HG02642 (cell line): Measurements from ENCODE around the gene VPS35.
A peak's percentile ranks its signal among the peaks of the same experiment; 100 is the strongest.

Source experiments
- ATAC-seq: cut with Tn5 transposase; IDR thresholded peaks from one replicate; pipeline ENCODE4 v1.9.1; 2021; ENCODE audit warnings: mild to moderate bottlenecking; ENCODE audit not compliant: unreplicated experiment, poor library complexity

Gene VPS35

DNA sequence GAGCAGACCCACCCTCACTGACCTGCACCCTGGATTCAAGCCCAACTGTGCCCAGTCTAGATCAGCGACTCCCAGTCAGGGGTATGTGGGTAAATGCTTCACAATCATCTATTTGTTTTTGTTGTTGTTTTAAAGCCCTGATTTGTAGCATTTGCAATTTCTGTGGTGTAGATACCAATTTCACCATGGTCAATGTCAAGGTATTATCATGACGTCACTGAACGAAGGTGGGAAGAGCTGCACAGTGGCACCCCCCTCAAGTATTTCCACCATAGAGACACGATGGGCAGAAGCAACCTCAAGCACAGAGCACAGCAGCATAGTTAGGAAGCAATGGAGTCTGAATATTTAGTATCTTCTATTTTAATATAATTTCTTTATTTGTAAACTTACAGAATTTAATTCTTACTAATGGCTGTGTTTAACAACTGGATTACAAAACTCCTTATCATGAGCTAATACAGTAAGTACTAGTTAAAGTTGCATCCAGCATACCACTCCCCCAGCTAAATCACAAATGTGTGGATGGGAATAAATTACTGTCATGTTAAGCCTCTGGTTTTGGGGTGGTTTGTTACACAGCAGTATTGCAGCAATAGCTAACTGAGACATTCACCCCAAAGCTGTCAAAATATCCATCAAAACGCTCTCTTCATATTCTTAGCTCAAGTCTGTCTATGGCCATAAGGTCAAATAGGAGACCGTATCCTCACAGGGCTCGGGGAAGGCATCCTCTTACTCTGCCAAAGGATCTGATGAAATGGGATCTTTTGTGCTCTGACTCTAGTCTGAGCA, 26.0 kb upstream of the VPS35 start:
- ATAC-seq: no peak

DNA sequence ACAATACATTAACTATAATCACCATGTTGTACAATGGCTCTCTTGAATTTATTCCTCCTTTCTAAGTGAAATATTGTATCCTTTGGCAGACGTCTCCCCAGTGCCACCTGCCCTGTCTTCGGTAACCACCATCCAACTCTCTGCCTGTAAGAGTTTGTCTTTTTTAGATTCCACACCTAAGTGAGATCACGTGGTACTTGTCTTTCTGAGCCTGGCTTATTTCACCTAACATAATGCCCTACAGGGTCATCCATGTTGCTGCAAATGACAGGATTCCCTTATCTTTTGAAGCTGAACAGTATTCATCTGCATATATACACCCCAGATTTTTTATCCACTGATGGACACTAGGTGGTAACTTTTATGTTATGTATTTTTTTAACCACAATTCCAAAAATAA, 24.7 kb upstream of the VPS35 start:
- ATAC-seq: no peak

DNA sequence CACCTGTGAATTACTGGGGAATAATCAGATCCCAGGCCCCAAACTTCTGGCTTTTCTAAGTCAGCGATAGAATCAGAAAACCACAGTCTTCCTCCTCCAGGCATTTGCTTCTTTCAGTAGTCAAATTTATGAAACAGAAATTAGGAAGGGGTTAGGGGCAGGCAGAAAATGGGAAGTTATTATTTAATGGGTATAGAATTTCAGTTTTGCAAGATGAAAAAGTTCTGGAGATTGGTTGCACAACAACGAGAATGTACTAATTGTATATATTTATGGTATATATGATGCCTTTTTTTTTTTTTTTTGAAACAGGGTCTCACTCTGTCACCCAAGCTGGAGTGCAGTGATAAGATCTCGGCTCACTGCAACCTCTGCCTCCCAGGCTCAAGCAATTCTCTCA, 23.9 kb upstream of the VPS35 start:
- no peak for ATAC-seq

DNA sequence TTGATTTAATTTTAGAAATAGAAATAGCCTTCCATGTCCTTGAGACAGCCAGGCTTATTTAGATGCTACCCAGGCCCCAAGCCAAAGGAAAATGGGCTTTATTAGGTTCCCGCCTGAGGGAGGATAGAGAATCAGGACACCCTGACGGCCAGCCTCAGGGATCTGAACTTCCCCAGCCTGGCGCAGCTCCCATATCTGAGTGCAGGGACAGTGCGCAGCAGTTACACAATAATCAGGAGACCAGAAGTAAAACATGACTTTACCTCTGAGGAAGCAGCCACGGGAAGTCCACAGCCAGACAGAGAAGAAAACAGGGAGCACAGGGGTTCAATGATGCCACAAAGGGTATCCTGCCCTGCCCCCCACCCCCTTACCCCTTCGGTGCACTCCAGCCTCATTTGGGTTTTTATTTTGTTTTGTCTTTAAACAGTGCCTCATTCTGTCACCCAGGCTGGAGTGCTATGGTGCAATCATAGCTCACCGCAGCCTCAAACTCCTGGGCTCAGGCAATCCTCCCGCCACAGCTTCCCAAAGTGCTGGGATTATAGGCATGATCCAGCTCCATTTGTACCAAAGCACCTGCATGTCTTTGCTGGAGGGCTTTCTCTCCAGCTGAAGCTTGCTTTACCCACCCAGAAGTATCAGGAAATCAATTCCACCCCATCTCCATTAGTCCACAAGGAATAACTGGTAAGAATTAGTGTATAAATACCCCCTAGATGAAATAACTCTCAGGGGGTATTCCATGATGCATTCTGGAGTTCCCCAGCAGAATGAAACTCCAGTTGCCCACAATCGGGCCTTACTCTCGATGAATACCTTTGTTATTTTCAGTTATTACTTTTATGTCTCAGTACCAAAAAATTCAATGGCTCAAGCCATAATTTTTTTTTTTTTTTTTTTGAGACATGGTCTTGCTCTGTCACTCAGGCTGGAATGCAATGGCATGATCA, 22.4 kb upstream of the VPS35 start:
- no peak for ATAC-seq

DNA sequence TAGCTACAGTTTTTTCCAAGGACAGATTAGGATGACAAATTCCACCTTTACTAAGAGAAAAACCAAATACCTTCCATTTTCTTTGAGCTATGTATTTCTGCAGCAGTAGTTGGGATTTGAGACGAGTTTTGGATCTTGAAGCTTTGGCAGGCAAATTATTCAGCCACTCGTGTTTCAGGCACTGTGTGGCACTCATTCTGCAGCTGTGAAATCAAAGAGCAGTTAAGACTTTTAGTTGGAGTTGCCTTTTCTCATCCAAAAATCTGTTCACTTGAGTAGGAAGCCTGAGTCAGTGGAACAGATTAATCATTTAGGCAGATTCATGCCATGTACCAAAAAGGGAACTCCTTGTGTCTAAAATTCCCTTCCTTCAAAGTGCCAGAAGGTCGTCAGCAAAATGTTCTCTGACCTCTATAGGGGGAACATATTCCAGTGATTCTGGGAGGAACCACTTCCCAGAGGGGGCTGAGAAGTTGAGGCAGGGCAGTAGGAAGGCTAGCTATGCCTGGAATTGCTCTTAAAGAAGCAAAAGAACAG, 20.6 kb upstream of the VPS35 start:
- ATAC-seq: no peak

DNA sequence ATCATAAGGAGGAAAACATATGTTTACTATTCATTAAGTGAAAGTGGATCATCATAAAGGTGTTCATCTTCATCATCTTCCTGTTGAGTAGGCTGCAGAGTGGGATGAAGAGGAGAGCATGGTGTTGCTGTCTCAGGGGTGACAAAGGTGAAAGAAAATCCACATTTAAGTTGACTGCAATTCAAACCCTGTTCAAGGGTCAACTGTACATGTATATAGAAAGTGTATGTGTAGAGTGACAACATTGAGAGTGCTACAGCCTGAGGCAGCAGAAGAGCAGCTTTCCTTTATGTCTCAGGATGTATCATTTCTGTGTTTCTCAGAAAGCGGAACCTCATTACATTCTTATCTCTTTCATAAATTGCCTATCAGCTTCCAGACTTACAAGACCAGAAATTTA, 17.7 kb upstream of the VPS35 start:
- no peak for ATAC-seq

DNA sequence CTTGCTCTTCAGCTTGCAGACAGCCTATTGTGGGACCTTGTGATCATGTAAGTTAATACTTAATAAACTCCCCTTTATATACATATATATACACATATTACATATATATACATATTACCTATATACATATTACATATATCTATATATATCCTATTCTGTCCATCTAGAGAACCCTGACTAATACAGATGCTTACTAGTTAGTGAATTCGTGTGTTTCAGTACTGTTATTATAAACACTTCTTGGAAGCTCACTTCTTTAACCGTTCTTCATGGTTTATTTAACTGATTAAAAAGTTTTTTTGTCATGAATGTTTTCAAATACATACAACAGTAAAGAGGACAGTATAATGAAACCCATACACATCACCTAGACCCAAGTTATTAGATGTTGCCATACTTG, 13.1 kb upstream of the VPS35 start:
- ATAC-seq: no peak

DNA sequence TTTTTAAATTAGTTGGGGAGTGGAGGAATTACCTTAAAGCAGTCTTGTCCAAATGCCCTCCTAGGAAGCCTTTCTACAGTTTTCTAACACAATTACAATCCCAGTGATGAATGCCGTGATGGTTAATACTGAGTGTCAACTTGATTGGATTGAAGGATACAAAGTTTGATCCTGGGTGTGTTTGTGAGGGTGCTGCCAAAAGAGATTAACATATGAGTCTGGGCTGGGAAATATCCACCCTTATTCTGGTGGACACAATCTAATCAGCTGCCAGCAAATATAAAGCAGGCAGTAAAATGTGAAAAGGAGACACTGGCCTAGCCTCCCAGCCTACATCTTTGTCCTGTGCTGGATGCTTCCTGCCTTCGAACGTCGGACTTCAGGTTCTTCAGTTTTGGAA, 12.6 kb upstream of the VPS35 start:
- no peak for ATAC-seq

DNA sequence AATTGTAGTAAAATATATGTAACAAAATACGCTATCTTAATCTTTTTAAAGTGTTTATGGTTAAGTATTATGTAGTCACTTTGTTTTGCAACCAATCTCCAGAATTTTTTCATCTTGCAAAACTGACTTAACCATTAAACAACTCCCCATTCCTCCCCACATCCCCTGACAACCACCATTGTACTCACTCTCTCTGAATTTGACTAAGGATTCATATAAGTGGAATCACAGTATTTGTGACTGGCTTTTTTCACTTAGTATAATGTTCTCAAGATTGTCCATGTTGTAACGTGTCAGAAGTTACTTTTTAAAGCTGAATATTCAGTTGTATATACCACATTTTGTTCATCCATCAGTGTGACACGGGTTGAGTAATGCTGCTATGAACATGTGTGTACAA, 11.1 kb upstream of the VPS35 start:
- no peak for ATAC-seq

DNA sequence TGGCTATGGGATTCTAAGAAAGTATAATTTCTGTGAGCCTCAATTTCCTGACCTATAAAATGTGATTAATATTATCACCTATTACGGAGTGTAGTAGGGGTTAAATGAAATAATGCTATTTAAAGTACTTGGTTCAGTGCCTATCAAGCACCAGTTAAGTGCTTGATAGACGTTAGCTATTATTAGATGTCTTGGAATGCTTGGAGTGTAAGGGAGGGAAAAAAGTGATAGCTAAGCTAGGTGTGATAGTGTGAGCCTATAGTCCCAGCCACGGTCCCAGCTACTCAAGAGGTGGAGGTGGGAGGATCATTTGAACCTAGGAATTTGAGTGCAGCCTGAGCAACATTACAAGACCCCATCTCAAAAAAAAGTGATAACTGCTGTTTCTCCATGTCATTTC, 8.0 kb upstream of the VPS35 start:
- no peak for ATAC-seq

DNA sequence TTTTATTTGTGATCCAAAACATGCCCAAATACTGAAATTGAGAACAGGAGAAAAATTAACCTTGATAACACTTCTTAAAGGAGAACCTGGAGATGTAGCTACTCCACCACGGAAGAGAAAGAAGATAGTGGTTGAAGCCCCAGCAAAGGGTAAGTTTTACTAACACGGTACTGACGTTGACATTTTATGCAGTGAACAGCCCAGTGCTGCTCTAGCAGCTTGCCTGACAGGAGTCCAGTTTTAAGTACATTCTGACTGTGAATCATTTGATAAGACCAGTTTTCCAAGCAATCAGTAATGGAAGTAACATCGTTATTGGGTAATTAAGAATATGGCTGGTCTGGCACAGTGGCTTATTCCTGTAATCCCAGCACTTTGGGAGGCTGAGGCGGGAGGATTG, 7.0 kb upstream of the VPS35 start:
- no peak for ATAC-seq

DNA sequence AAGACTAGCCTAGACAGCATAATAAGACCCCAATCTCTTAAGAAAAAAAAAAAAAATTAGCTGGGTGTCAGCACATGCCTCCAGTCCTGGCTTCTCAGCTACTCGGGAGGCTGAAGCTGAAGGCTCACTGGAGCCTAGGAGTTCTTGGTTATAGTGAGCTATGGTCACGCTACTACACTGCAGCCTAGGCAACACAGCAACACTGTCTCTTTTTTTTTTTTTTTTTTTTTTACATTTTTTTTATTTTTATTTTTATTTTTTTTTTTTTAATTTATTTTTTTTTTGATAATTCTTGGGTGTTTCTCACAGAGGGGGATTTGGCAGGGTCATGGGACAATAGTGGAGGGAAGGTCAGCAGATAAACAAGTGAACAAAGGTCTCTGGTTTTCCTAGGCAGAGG, 4.6 kb upstream of the VPS35 start:
- no peak for ATAC-seq

DNA sequence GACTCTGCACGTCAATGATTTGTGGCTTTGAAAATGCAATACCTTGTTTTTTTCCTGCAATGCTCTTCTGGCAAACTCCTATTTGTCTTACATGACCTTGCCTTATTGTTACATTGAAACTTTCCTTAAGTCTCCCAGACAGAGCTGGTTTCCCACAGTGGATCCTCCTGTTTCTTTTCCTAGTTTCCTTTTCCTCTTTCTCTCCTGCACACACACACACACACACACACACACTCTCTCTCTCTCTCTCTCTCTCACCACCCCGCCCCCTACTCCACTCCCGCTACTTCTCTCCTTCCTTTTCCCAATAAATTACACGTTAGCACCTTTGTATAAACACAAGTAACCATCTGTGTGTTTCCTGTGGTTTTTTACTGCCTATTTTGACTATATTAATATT, 2.7 kb upstream of the VPS35 start:
- no peak for ATAC-seq

DNA sequence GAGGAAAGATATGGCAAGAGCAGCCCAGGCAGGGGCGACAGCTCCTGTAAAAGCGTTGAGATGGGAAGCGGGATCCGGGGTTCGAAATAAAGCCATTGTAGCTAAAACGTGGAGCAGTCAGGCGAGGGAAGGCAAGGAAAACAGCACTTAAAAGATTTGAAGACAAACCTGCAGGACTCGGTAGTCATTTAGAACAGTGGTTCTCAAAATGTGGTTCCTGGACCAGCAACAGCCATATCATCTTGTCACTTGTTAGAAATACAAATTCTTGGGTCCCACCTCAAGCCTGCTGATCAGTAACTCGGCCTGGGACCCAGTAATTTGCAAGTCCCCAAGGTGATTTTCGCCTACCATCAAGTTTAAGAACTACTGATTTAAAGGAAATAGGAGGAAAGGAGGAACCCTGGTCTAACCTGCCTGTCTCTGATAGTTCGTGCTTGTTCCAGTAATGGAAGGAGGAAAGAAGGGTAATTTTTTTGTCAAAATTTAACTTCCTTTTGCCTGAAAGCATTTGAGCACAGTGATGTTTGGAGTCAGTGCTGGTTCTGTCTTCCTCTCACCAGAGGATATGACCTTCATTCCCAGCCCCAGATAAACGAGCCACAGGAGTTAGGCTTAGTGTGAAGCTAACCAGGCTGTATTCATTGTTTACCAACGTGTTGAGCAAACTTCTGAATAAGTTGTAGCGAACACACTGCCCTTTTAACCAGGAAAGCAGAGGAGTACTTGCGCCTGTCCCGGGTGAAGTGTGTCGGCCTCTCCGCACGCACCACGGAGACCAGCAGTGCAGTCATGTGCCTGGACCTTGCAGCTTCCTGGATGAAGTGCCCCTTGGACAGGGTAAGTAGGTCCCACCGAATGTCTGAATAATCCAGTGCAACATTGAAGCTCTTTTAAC, 1.6 kb upstream of the VPS35 start:
- ATAC-seq: no peak

DNA sequence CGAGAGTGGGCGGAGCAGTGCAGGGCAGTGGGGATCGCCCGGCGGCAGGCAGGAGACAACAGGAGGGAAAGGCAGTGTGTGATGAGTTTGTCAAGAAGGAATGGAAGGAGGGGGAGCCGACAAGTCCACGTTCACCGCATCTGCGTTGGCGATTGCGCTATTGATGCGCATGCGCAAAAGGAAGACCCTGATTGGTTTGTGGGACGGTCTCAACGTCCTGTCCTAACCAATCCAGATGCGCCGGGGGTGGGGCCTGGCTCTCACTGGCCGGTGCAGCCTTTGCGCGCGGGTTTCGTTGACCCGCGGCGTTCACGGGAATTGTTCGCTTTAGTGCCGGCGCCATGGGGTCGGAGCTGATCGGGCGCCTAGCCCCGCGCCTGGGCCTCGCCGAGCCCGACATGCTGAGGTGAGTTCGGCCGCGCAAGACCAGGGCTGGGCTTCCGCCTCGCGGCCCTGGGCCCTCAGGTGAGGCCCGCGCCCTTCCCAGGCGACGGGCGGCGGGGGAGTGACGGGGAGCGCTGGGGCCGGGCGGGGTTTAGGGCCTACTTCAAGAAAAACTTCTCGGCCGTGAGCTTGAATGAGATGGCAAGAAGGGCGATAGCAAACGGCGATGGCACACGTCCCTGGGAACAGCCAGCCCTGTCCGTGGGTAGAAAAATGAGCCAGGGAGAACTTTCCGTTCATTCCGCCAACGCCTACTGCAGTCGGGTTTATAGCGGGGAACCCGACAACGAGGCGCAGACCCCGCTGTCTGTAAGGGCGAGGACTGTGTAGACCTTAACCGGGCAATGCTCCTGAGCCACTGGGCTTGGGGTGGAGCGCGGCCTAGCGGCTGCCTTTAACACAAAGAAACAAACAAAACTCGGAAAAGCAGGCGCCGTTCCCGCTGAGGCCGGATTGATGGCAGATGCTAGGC, 645 bp upstream of the VPS35 start, which contains the start of gene ORC6:
Gene ORC6, plus strand, starts transcription at position 295 of the 916 bp plus-strand sequence. Its CDS starts 47 bp downstream, at position 342.
- peak; percentile 80 for ATAC-seq

DNA sequence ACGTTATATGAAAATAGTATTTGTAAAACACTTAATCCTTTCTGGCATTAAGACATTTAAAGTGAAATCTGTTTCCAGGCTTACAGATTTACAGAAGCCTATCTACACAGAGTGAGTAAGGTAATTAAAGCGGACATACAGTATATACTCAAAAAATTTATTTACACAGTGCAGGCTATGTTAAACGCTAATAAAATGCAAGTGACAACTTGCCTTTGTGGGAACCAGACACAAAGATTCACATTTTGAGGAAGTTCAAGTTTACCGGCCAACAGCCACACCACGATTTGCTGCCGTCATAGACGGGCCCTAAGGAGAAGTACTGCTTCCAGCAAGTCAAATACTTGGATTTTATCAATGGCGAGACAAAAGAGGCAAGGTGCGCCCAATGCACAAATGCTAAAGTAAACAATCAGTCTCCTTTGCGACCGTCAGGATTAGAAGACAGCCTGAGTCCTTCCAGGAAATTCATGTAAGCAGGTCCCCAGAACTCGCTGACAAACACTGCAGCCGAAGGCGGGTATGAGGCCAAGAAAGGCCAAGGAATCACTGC, 801 bp downstream of the VPS35 start:
- ATAC-seq: no peak

DNA sequence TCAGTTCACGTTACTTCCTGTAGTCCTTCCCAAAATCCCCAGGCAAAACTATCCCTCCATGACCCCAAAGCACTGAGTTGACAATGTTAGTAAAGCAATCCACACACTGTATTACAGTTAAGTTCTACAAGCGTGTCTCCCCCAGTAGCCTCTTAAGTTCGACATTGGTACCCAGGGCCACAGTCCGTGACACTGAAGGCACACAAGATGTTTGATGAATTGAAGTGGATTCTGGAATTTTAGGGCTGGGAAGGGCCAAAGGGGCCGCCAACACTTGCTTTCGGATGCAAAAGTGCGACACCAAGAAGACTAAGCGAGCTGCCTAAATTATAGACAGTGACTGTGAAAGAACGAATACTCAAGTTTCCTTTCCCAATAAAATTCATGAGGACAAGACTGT, 1.5 kb downstream of the VPS35 start:
- ATAC-seq: no peak

DNA sequence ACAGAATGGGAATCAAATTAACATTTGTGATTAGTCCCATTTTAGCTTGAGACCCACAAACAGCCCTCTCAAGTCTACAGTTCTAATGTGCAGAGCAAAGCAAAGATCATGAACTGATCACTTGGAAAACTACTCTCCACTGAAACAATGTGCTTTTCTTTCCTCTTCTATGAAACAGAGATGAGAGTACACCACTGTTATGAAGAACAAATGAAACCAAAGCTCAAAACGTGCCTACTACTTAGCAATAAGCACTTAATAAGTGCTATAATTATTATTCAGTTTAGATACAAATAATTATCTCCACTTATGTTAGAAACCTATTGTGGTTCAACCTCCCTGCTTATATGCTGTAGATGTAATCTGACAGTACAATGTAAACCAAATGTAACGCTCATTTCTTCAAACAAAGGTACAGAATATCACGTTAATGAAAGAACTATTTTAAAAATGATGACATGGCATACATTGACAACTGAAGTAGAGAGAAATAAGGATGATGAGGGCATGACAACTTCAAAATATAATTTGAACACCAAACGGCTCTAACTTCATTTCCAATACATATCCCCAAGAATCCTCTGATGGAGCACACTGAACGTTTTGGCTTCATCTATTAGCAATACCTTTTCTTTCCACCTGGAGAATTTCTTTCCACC, 2.0 kb downstream of the VPS35 start:
- no peak for ATAC-seq
